Left kidney (tissue), 8 donors: ENCODE measurements around the gene CEP250. TPM values are rescaled to one million over a fixed set of nuclear protein-coding genes. Genes with fewer than 3 reads are reported as not detected.

ENCODE experiments used
- DNase-seq: peaks from one replicate; pipeline ENCODE4 v3.0.0-alpha.2; 2013
- long read RNA-seq, 8 donors: transcript quantifications; one replicate each; lab custom pipeline, GENCODE V29; 2026
- polyA plus RNA-seq: library from polyadenylated mRNA; unstranded; fragments of 120-200 nt; gene quantifications from one replicate; pipeline ENCODE4 v1.2.1, GENCODE V29; 2013; ENCODE audit not compliant: insufficient read length

Gene CEP250, protein sequence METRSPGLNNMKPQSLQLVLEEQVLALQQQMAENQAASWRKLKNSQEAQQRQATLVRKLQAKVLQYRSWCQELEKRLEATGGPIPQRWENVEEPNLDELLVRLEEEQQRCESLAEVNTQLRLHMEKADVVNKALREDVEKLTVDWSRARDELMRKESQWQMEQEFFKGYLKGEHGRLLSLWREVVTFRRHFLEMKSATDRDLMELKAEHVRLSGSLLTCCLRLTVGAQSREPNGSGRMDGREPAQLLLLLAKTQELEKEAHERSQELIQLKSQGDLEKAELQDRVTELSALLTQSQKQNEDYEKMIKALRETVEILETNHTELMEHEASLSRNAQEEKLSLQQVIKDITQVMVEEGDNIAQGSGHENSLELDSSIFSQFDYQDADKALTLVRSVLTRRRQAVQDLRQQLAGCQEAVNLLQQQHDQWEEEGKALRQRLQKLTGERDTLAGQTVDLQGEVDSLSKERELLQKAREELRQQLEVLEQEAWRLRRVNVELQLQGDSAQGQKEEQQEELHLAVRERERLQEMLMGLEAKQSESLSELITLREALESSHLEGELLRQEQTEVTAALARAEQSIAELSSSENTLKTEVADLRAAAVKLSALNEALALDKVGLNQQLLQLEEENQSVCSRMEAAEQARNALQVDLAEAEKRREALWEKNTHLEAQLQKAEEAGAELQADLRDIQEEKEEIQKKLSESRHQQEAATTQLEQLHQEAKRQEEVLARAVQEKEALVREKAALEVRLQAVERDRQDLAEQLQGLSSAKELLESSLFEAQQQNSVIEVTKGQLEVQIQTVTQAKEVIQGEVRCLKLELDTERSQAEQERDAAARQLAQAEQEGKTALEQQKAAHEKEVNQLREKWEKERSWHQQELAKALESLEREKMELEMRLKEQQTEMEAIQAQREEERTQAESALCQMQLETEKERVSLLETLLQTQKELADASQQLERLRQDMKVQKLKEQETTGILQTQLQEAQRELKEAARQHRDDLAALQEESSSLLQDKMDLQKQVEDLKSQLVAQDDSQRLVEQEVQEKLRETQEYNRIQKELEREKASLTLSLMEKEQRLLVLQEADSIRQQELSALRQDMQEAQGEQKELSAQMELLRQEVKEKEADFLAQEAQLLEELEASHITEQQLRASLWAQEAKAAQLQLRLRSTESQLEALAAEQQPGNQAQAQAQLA (N-terminal part only)
- polyA plus RNA-seq: 66.0 TPM
- long read RNA-seq, donor 1, partial matches to known transcripts: 0 of 1 reads
- long read RNA-seq, donor 1, other reads (novel, unspliced or antisense): 0 of 1 reads
- long read RNA-seq, donor 2: 0 reads
- long read RNA-seq, donor 3, partial matches to known transcripts: 0 of 1 reads
- long read RNA-seq, donor 3, other reads (novel, unspliced or antisense): 0 of 1 reads
- long read RNA-seq, donor 4: 0 reads
- long read RNA-seq, donor 5, partial matches to known transcripts: 6 of 7 reads
- long read RNA-seq, donor 5, other reads (novel, unspliced or antisense): 0 of 7 reads
- long read RNA-seq, donor 6: 0 reads
- long read RNA-seq, donor 7, partial matches to known transcripts: 7 of 7 reads
- long read RNA-seq, donor 7, other reads (novel, unspliced or antisense): 0 of 7 reads
- long read RNA-seq, donor 8, partial matches to known transcripts: 0 of 1 reads
- long read RNA-seq, donor 8, other reads (novel, unspliced or antisense): 0 of 1 reads

DNA sequence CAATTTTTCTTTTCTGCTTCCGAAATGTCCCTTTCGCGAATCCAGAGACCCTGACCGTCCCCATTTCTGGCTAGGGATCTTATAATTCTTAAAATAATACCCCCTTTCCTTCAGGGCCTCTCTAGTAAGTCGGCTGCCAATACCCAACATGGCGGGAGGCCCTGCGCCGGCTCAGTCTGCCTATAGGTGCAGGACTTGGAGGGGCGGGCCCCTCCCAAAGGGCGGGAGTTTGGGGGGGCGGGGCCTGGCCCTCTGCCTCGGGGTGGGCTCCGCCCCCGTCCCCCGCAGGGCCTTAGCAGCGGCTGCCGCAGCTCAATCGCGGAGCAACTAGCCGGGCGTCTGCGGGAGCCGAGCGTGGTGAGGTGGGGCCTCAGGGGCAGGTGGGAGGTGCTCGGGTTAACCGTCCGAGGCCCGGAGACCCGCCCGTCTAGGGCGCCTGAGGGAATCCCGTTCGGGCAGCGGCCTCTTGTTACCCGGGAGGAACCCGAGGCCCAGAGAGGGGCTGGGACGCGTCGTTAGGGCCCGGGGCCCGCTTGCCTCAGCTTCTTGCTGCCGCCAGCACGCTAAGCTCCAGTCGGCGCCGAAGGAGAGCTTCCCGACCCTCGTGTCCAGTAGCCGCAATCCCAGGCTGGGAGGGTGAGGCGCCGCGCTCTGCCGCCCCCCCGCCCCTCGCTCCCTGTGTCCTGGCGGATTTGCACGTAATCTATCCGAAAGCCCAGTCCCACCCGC lies at the start of gene CEP250:
Gene CEP250, plus strand, starts transcription at position 718 of the 729 bp plus-strand sequence. CDS start 6,770 bp downstream, outside the sequence.
- DNase-seq: peak; percentile 96

- no peak for DNase-seq
These were observed 49.6 kb upstream of the CEP250 start for GRCh38 chr20:35405775-35406174.

DNA sequence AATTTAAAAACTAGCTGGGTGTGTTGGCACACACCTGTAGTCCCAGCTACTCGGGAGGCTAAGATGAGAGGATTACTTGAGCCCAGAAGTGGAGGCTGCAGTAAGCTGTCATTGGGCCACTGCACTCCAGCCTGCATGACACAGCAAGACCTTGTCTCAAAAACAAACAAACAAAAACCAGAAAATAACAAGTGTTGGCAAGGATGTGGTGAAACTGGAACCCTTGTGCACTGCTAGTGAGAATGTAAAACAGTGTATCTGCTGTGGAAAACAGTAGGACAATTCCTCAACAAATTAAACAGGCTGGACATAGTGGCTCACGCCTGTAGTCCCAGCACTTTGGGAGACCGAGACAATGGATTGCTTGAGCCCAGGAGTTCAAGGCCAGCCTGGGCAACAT lies 47.1 kb upstream of the CEP250 start:
- DNase-seq: no peak

- no peak for DNase-seq
These were observed 45.9 kb upstream of the CEP250 start for GRCh38 chr20:35409542-35409941.

- DNase-seq: no peak
These were observed 44.8 kb upstream of the CEP250 start for GRCh38 chr20:35410613-35411012.

DNA sequence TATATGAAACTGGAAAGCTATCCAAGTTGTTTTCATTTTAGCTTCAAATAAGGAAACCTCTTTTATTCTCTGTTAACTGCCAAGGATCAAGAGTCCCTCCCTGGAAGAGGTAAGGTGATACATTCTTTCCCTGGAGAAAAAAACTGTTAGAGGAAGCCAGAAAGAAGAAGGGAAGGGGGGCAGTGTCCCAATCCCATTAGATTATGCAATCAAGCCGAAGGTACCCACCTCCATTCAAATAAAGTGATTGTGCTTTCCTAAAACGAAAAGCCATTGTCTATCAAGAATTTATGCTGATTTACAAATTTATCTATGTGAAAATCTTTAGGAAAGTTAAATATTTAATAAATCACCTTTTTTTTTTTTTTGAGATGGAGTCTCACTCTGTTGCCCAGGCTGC lies 34.1 kb upstream of the CEP250 start:
- DNase-seq: no peak

GRCh38 chr20:35431621-35432429 lies 23.6 kb upstream of the CEP250 start:
- no peak for DNase-seq

DNA sequence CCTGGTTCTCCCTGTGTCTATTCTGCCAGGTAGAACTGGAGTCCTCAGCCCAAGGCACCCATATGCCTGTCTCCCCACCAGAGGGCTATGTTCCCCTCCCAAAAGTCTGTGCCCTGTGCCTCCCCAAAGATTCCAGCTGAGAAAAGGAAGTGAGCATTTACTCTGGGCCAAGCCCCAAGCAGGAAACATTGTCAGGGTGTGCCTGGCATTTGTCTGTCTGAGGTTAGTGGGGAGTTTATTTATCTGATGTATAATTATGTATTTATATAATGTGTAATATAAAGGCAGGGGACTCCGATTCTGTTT lies 23.0 kb upstream of the CEP250 start:
- no peak for DNase-seq

DNA sequence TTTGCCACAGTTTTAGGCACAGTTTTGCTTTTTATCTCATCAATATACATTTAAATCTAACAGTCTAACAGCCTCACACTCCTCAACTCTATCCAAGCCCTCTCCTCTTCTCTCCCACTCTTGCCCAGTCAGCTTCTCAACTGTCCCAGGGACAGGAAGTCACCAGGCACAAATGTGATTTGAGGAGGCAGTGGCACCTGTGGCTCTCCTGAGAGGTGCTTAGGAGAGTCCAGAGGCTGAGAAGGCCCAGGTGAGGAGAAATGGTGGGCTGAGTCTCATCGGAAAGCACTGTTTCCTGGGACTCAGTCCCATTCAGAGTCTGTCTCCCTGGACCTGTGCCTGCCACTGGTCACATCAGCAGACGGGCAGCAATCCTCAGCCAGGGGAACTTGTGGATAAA lies 22.1 kb upstream of the CEP250 start:
- DNase-seq: no peak

- DNase-seq: no peak
These were observed 21.1 kb upstream of the CEP250 start for GRCh38 chr20:35434085-35435005.

DNA sequence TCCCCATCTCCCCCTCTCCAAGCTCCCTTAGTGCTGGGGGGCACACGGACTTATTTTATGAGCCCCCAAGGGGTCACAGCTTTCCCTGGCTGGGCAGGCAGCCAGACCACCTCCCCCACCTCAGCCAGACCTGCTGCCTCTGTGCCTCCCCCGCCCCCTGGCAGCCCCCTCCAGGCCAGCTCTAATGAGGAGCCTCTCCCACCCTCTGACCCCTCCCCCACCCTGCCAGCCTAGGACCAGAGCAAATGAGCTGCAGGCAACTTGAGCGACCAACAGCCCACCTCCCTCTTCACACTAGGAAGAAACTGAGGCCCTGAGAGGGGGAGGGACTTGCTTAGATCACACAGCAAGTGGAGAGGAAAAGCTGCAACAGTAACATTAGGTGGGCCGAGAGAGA lies 19.2 kb upstream of the CEP250 start:
- DNase-seq: no peak

DNA sequence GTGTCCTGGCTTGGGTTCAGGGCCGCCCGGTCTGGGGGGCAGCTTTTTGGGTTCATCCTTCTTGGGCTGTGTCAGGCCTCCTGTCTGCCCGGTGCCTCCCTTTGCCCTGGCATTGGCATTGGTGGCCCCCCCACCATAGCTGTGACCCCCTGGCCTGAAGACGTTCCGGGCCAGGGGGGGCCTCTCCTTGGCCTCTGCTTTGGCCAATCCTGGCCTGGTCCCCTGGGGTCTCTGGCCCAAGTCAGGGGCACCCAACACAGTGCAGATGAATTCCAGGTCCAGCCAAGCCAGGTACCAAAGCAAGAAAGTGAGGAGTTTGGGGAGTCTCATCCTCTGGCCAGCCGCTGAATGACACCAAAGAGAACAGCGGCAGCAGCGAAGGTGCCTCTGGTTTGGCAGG lies 17.8 kb upstream of the CEP250 start:
- DNase-seq: no peak

DNA sequence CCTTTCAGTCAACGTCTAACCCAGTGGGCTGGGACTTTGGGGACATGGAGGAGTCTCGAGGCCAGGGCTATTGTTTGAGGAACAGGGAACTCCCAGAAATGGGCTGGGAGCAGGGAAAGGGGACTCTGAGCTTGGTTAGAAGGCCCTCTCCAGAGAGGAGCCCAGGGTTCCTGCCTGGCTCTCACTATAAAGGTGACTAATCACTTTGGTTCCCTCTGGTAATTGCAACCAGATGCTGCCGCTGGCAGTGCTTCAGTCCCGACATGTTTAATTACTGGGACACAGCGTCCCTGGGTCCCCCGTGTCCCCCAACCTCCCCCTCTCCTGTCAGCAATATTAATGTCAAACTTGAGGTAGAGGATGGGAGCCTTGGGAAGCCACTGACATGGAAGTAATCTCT lies 12.4 kb upstream of the CEP250 start:
- DNase-seq: no peak

- DNase-seq: no peak
These were observed 11.2 kb upstream of the CEP250 start for GRCh38 chr20:35444226-35444625.

DNA sequence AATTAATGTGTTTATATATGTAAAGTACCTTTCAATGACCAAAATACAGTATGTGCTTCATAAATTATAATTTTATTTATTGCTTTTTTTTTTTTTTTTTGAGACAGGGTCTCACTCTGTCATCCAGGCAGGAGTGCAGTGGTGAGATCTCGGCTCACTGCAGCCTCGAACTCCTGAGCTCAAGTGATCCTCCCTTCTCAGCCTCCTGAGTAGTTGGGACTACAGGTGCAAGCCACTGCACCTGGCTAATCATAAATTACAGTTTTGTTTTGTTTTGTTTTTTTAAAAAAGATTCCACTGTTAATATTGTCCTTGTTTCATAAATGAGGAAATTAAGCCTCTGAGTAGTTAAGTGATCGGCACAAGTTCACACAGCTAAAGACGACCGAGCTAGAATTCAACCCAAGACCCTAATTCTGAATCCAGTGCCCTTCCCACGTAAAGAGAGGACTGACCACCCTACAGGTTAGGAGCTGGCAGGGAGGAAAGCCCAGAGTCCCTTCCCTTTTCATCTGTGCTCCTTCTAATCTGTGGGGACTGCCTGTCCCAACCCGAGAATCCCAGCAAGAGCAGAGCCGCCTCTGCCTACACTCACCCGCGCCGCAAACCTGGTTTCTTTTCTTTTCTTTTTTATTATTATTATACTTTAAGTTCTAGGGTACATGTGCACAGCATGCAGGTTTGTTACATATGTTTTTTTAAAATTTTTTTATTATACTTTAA lies 8.9 kb upstream of the CEP250 start:
- DNase-seq: no peak

GRCh38 chr20:35447082-35447789 lies 8.2 kb upstream of the CEP250 start:
- peak; percentile 85 for DNase-seq

DNA sequence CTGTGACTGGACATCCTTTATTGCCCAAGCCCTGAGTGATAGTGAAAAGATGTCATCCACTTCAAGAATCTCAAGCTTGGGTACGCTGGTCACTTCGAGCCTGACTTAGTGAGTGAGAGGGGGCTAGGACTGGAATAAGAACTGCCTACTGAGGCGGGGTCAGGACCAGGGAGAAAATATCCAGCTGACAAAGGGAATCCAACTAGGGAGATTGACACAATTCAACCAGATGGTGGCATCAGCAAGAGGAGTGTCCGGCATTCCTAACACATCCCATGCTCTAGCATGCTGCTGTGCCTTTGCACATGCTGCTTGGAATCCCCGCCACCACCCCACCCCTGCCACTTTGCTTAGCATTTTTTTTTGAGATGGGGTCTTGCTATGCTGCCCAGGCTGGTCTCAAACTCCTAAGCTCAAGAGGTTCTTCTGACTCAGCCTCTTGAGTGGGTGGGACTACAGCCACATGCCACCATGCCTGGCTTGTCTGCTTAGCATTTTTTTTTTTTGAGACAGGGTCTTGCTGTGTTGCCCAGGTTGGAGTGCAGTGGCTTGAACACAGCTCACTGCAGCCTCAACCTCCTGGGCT lies 6.5 kb upstream of the CEP250 start:
- no peak for DNase-seq
